Measurements from ENCODE around the gene DGKQ. TPM values are rescaled to one million over a fixed set of nuclear protein-coding genes. Genes with fewer than 3 reads are reported as not detected.
A peak's percentile ranks its signal among the peaks of the same experiment; 100 is the strongest.

The DGKQ gene
- total RNA-seq, 1 donor from 2014 or later: 26.2 TPM

DNA sequence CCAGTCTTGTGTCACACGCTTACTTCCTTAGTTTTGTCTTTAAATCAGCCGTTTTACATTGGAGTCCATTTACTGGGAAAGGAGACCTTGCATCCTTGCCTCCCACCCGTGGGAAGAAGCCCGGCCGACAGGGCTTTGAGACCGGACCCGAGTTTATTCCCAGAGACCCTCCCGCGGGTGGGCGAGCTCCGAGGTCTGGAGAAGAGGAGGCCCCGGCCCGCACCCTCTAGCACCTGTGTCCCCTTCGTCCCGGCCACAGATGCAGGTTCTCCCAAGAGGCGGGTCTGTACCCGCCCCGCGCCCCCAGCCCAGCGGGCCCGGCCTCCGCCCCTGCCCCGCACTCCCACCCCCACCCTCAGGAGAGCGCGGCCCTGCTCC lies 23.6 kb upstream of the DGKQ start:
- Mint-ChIP-seq H3K27me3 (ENCODE audit: unreplicated experiment) (peaks cover 14% of the 10 kb centered on the region), H3K4me3 (ENCODE audit: unreplicated experiment) (peak overlapping the region; percentile 49), H3K27ac (ENCODE audit: unreplicated experiment) (no peak overlapping the region), H3K4me1 (ENCODE audit: low read depth, unreplicated experiment) (peaks cover 3% of the 10 kb centered on the region), H3K9me3 (ENCODE audit: unreplicated experiment) (peaks cover 6% of the 10 kb centered on the region), H3K36me3 (ENCODE audit: unreplicated experiment) (no peaks in the 10 kb centered on the region)
- no peak for DNase-seq
- TF ChIP-seq CTCF (IDR thresholded peaks at IDR 0.05; ENCODE audit: partially characterized antibody, unreplicated experiment): no peak

GRCh38 chr4:996030-996996 lies 22.9 kb upstream of the DGKQ start:
- H3K27ac Mint-ChIP-seq (ENCODE audit: unreplicated experiment): no peak overlapping the region
- TF ChIP-seq CTCF (IDR thresholded peaks at IDR 0.05; ENCODE audit: partially characterized antibody, unreplicated experiment): no peak
- peaks cover 3% of the 10 kb centered on the region for H3K4me1 Mint-ChIP-seq (ENCODE audit: low read depth, unreplicated experiment)
- no peaks in the 10 kb centered on the region for H3K36me3 Mint-ChIP-seq (ENCODE audit: unreplicated experiment)
- H3K27me3 Mint-ChIP-seq (ENCODE audit: unreplicated experiment): peaks cover 14% of the 10 kb centered on the region
- DNase-seq: no peak
- peaks cover 6% of the 10 kb centered on the region for H3K9me3 Mint-ChIP-seq (ENCODE audit: unreplicated experiment)
- no peak overlapping the region for H3K4me3 Mint-ChIP-seq (ENCODE audit: unreplicated experiment)

GRCh38 chr4:995311-996026 lies 22.1 kb upstream of the DGKQ start:
- Mint-ChIP-seq H3K27ac (ENCODE audit: unreplicated experiment) (no peak overlapping the region), H3K4me3 (ENCODE audit: unreplicated experiment) (no peak overlapping the region), H3K9me3 (ENCODE audit: unreplicated experiment) (peaks cover 6% of the 10 kb centered on the region), H3K4me1 (ENCODE audit: low read depth, unreplicated experiment) (peaks cover 3% of the 10 kb centered on the region), H3K27me3 (ENCODE audit: unreplicated experiment) (peaks cover 12% of the 10 kb centered on the region), H3K36me3 (ENCODE audit: unreplicated experiment) (no peaks in the 10 kb centered on the region)
- TF ChIP-seq CTCF (IDR thresholded peaks at IDR 0.05; ENCODE audit: partially characterized antibody, unreplicated experiment): no peak
- no peak for DNase-seq

DNA sequence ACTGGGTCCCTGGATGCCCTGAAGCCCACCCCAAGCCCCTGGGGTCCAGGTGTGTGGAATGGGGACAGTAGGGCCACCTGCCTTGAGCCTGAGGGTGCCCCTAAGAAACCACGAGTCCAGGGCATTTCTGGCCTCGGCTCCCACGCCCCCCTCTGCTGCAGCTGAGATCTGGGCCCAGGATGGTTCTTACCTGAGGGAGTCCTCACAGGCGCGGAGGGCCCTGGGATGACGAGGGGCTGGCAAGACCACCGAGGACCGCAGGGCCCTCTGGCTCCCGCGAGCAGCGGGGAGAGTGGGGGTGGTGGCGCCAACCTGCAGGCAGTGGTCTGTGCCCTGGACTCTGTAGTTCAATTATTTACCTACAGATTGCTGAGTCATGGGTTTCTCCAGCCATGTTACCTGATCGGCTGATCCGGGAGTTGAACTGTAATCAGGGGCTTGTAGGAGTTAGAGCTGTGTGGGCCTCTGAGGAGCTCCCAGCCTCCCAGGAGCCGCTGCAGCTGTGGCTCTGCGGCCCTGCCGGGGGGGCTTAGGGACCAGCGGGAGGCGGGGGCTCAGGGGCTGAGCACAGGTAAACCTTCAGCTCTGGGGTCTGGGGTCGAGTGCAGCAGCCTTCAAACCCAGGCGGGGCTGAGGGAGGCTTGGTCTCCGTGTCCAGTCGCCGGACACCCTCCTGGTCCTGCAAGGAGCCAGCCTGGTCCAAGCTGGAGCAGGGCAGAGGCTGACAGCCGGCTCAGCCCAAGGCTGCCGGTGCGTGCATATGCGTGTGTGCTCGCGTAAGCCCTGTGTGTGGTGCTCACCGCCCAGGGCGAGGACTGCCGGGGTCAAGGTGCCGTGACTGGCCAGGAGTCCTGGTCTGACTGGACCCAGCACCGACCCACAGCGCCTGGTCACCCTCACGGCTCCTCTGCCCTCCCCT lies 20.0 kb upstream of the DGKQ start, which contains the start of gene SLC26A1:
Gene SLC26A1, minus strand, starts transcription at position 294 of the 919 bp plus-strand sequence. CDS start 1,701 bp downstream, outside the sequence.
- Mint-ChIP-seq H3K4me1 (ENCODE audit: low read depth, unreplicated experiment) (no peaks in the 10 kb centered on the region), H3K36me3 (ENCODE audit: unreplicated experiment) (no peaks in the 10 kb centered on the region), H3K4me3 (ENCODE audit: unreplicated experiment) (no peak within 1 kb of the TSS), H3K9me3 (ENCODE audit: unreplicated experiment) (peaks cover 3% of the 10 kb centered on the region), H3K27ac (ENCODE audit: unreplicated experiment) (no peak within 1 kb of the TSS), H3K27me3 (ENCODE audit: unreplicated experiment) (peaks cover 3% of the 10 kb centered on the region)
- TF ChIP-seq CTCF (IDR thresholded peaks at IDR 0.05; ENCODE audit: partially characterized antibody, unreplicated experiment): no peak
- DNase-seq: peak; percentile 7

Measured in glutamatergic neuron (in vitro differentiated cells).